ENCODE measurements around the gene ACACA. TPM values are rescaled to one million over a fixed set of nuclear protein-coding genes. Genes with fewer than 3 reads are reported as not detected.

ACACA gene
- total RNA-seq, 1 experiment from 2014 or later, result 84.2 TPM

- Histone ChIP-seq H3K9me3 (ENCODE audit: low read length) (no peaks in the 10 kb centered on the region), H3K4me1 (ENCODE audit: low read length) (no peaks in the 10 kb centered on the region), H3K27ac (ENCODE audit: low read length) (no peak overlapping the region), H3K36me3 (ENCODE audit: insufficient read depth, low read length) (peaks cover 62% of the 10 kb centered on the region), H3K79me2 (ENCODE audit: low read length) (no peaks in the 10 kb centered on the region), H2AFZ (ENCODE audit: low read length) (no peak overlapping the region), H3K4me3 (ENCODE audit: low read length) (no peak overlapping the region), H3K9me2 (replicated peaks; ENCODE audit: insufficient read depth, low read length) (no peaks in the 10 kb centered on the region), H3K9ac (ENCODE audit: low read length) (no peak overlapping the region), H4K20me1 (ENCODE audit: insufficient read depth, low read depth, low read length) (no peaks in the 10 kb centered on the region), H3K4me2 (ENCODE audit: low read depth, low read length, poor library complexity, severe bottlenecking) (no peak overlapping the region), H3K27me3 (ENCODE audit: low read length) (no peaks in the 10 kb centered on the region)
- no peak for DNase-seq
Observed at GRCh38 chr17:37240381-37240780, 166.3 kb downstream of the ACACA start.

- peaks cover 60% of the 10 kb centered on the region for H3K36me3 ChIP-seq (ENCODE audit: insufficient read depth, low read length)
- H3K4me1 ChIP-seq (ENCODE audit: low read length), result no peaks in the 10 kb centered on the region
- H3K9ac ChIP-seq (ENCODE audit: low read length), result no peak overlapping the region
- H4K20me1 ChIP-seq (ENCODE audit: insufficient read depth, low read depth, low read length), result no peaks in the 10 kb centered on the region
- H3K9me3 ChIP-seq (ENCODE audit: low read length), result no peaks in the 10 kb centered on the region
- no peak overlapping the region for H3K27ac ChIP-seq (ENCODE audit: low read length)
- H3K79me2 ChIP-seq (ENCODE audit: low read length), result no peaks in the 10 kb centered on the region
- DNase-seq, result peak; percentile 62
- H3K4me3 ChIP-seq (ENCODE audit: low read length), result no peak overlapping the region
- no peaks in the 10 kb centered on the region for H3K27me3 ChIP-seq (ENCODE audit: low read length)
- H2AFZ ChIP-seq (ENCODE audit: low read length), result no peak overlapping the region
- no peaks in the 10 kb centered on the region for H3K9me2 ChIP-seq (replicated peaks; ENCODE audit: insufficient read depth, low read length)
- no peak overlapping the region for H3K4me2 ChIP-seq (ENCODE audit: low read depth, low read length, poor library complexity, severe bottlenecking)
Observed at GRCh38 chr17:37239690-37240334, 166.8 kb downstream of the ACACA start.

- H3K9me2 ChIP-seq (replicated peaks; ENCODE audit: insufficient read depth, low read length), result no peaks in the 10 kb centered on the region
- H3K4me2 ChIP-seq (ENCODE audit: low read depth, low read length, poor library complexity, severe bottlenecking), result no peak overlapping the region
- H3K9me3 ChIP-seq (ENCODE audit: low read length), result no peaks in the 10 kb centered on the region
- H3K27me3 ChIP-seq (ENCODE audit: low read length), result no peaks in the 10 kb centered on the region
- no peaks in the 10 kb centered on the region for H3K4me1 ChIP-seq (ENCODE audit: low read length)
- DNase-seq, result no peak
- peaks cover 63% of the 10 kb centered on the region for H3K36me3 ChIP-seq (ENCODE audit: insufficient read depth, low read length)
- H3K79me2 ChIP-seq (ENCODE audit: low read length), result no peaks in the 10 kb centered on the region
- H2AFZ ChIP-seq (ENCODE audit: low read length), result no peak overlapping the region
- no peaks in the 10 kb centered on the region for H4K20me1 ChIP-seq (ENCODE audit: insufficient read depth, low read depth, low read length)
- no peak overlapping the region for H3K9ac ChIP-seq (ENCODE audit: low read length)
- H3K27ac ChIP-seq (ENCODE audit: low read length), result no peak overlapping the region
- no peak overlapping the region for H3K4me3 ChIP-seq (ENCODE audit: low read length)
Observed at GRCh38 chr17:37234106-37234505, 172.5 kb downstream of the ACACA start.

- Histone ChIP-seq H3K9me2 (replicated peaks; ENCODE audit: insufficient read depth, low read length) (no peaks in the 10 kb centered on the region), H3K27ac (ENCODE audit: low read length) (no peak overlapping the region), H3K4me3 (ENCODE audit: low read length) (no peak overlapping the region), H2AFZ (ENCODE audit: low read length) (no peak overlapping the region), H3K9ac (ENCODE audit: low read length) (no peak overlapping the region), H3K4me1 (ENCODE audit: low read length) (no peaks in the 10 kb centered on the region), H3K79me2 (ENCODE audit: low read length) (no peaks in the 10 kb centered on the region), H3K36me3 (ENCODE audit: insufficient read depth, low read length) (peaks cover 53% of the 10 kb centered on the region), H3K9me3 (ENCODE audit: low read length) (no peaks in the 10 kb centered on the region), H3K4me2 (ENCODE audit: low read depth, low read length, poor library complexity, severe bottlenecking) (no peak overlapping the region), H3K27me3 (ENCODE audit: low read length) (no peaks in the 10 kb centered on the region), H4K20me1 (ENCODE audit: insufficient read depth, low read depth, low read length) (no peaks in the 10 kb centered on the region)
- DNase-seq, result no peak
Observed at GRCh38 chr17:37233036-37233435, 173.6 kb downstream of the ACACA start.

GRCh38 chr17:37231887-37232286, 174.7 kb downstream of the ACACA start:
- Histone ChIP-seq H3K27me3 (ENCODE audit: low read length) (no peaks in the 10 kb centered on the region), H3K36me3 (ENCODE audit: insufficient read depth, low read length) (peaks cover 42% of the 10 kb centered on the region)

DNA sequence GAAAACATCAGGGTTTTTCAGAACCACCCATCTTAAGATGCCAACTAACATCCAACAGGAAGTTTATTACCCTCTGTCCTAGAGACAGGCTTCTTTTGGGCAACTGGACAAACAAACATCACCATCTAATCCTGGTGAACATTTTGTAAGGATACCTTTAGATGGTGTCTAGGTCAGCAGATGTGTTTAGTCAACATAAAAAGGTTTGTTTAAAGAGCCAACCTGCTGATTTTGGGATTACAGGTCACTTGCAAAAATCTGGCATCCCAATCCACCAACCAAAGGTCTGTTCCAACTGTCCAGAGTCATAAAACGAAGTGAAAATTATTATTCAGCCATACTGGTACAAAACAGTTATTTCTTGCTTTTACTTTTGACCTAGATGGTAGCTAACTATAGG, 176.0 kb downstream of the ACACA start:
- H2AFZ ChIP-seq (ENCODE audit: low read length), result no peak overlapping the region
- H3K36me3 ChIP-seq (ENCODE audit: insufficient read depth, low read length), result peaks cover 39% of the 10 kb centered on the region
- no peaks in the 10 kb centered on the region for H3K4me1 ChIP-seq (ENCODE audit: low read length)
- H3K4me2 ChIP-seq (ENCODE audit: low read depth, low read length, poor library complexity, severe bottlenecking), result no peak overlapping the region
- no peak overlapping the region for H3K4me3 ChIP-seq (ENCODE audit: low read length)
- H3K27ac ChIP-seq (ENCODE audit: low read length), result no peak overlapping the region
- H3K27me3 ChIP-seq (ENCODE audit: low read length), result no peaks in the 10 kb centered on the region
- no peaks in the 10 kb centered on the region for H3K9me2 ChIP-seq (replicated peaks; ENCODE audit: insufficient read depth, low read length)
- no peaks in the 10 kb centered on the region for H4K20me1 ChIP-seq (ENCODE audit: insufficient read depth, low read depth, low read length)
- DNase-seq, result no peak
- no peaks in the 10 kb centered on the region for H3K9me3 ChIP-seq (ENCODE audit: low read length)
- H3K79me2 ChIP-seq (ENCODE audit: low read length), result no peaks in the 10 kb centered on the region
- no peak overlapping the region for H3K9ac ChIP-seq (ENCODE audit: low read length)

More at GRCh38 chr17:37231887-37232286, 174.7 kb downstream of the ACACA start:
- Histone ChIP-seq H4K20me1 (ENCODE audit: insufficient read depth, low read depth, low read length) (no peaks in the 10 kb centered on the region), H3K4me2 (ENCODE audit: low read depth, low read length, poor library complexity, severe bottlenecking) (no peak overlapping the region), H3K9ac (ENCODE audit: low read length) (no peak overlapping the region), H2AFZ (ENCODE audit: low read length) (no peak overlapping the region), H3K27ac (ENCODE audit: low read length) (no peak overlapping the region), H3K9me3 (ENCODE audit: low read length) (no peaks in the 10 kb centered on the region), H3K4me1 (ENCODE audit: low read length) (no peaks in the 10 kb centered on the region), H3K79me2 (ENCODE audit: low read length) (no peaks in the 10 kb centered on the region), H3K9me2 (replicated peaks; ENCODE audit: insufficient read depth, low read length) (no peaks in the 10 kb centered on the region), H3K4me3 (ENCODE audit: low read length) (no peak overlapping the region)
- DNase-seq, result no peak

DNA sequence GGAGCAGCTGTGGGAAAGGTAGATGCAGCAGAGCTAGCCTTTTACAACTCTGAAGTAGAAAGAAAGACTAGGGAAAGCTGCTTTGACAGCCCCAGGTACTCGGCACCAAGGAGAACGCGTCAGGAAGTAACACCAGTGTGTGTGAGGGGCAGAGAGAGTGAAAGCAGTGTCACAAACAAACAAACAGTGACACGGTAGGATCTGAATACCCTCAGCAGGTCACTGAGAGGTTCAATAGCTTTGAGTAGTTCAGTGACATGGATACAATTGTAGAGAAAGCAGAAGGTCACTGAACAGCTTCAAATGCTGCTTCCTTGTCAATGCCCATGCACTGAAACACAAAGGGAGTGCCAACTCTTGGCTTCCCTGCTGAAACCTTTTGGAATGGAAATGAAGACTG, 181.2 kb downstream of the ACACA start:
- Histone ChIP-seq H3K27ac (ENCODE audit: low read length) (no peak overlapping the region), H4K20me1 (ENCODE audit: insufficient read depth, low read depth, low read length) (no peaks in the 10 kb centered on the region), H3K36me3 (ENCODE audit: insufficient read depth, low read length) (peaks cover 26% of the 10 kb centered on the region; the same call in 1 of the 2 replicates), H3K4me1 (ENCODE audit: low read length) (no peaks in the 10 kb centered on the region), H2AFZ (ENCODE audit: low read length) (no peak overlapping the region), H3K9me3 (ENCODE audit: low read length) (no peaks in the 10 kb centered on the region), H3K4me3 (ENCODE audit: low read length) (no peak overlapping the region), H3K9ac (ENCODE audit: low read length) (no peak overlapping the region), H3K79me2 (ENCODE audit: low read length) (no peaks in the 10 kb centered on the region), H3K27me3 (ENCODE audit: low read length) (no peaks in the 10 kb centered on the region), H3K4me2 (ENCODE audit: low read depth, low read length, poor library complexity, severe bottlenecking) (no peak overlapping the region), H3K9me2 (replicated peaks; ENCODE audit: insufficient read depth, low read length) (no peaks in the 10 kb centered on the region)
- no peak for DNase-seq

GRCh38 chr17:37221865-37222264, 184.8 kb downstream of the ACACA start:
- Histone ChIP-seq H3K27ac (ENCODE audit: low read length) (no peak overlapping the region), H3K36me3 (ENCODE audit: insufficient read depth, low read length) (peaks cover 32% of the 10 kb centered on the region; the same call in 1 of the 2 replicates), H3K4me2 (ENCODE audit: low read depth, low read length, poor library complexity, severe bottlenecking) (no peak overlapping the region), H2AFZ (ENCODE audit: low read length) (no peak overlapping the region), H3K4me1 (ENCODE audit: low read length) (peaks cover 2% of the 10 kb centered on the region), H4K20me1 (ENCODE audit: insufficient read depth, low read depth, low read length) (no peaks in the 10 kb centered on the region), H3K79me2 (ENCODE audit: low read length) (no peaks in the 10 kb centered on the region), H3K9me2 (replicated peaks; ENCODE audit: insufficient read depth, low read length) (no peaks in the 10 kb centered on the region), H3K9ac (ENCODE audit: low read length) (no peak overlapping the region), H3K27me3 (ENCODE audit: low read length) (no peaks in the 10 kb centered on the region), H3K9me3 (ENCODE audit: low read length) (no peaks in the 10 kb centered on the region), H3K4me3 (ENCODE audit: low read length) (no peak overlapping the region)
- peak; percentile 44 for DNase-seq
